ENCODE data around the gene GALNTL6.

Gene GALNTL6

GRCh38 chr4:173073939-173074500 is 1260.8 kb downstream of the GALNTL6 start:
- ChIA-PET POLR2A (no interaction called here), CTCF (no interaction called here)
- TF ChIP-seq PKNOX1 (IDR thresholded peaks at IDR 0.05) (no peak), FOXK2 (IDR thresholded peaks at IDR 0.05) (no peak), CTBP1 (IDR thresholded peaks at IDR 0.05; ENCODE audit: borderline replicate concordance) (no peak), L3MBTL2 (conservative IDR thresholded peaks at IDR 0.05) (no peak), FOXM1 (IDR thresholded peaks at IDR 0.05; ENCODE audit: borderline replicate concordance) (no peak), NFRKB (IDR thresholded peaks at IDR 0.05) (no peak), BHLHE40 (IDR thresholded peaks at IDR 0.05; ENCODE audit: borderline replicate concordance) (no peak), SP1 (IDR thresholded peaks at IDR 0.05) (no peak), FOXA1 (IDR thresholded peaks at IDR 0.05) (no peak), SUZ12 (IDR thresholded peaks at IDR 0.05) (no peak), TARDBP (IDR thresholded peaks at IDR 0.05) (no peak)
- no peak for DNase-seq (ENCODE audit: extremely low spot score)

- TF ChIP-seq SP1 (IDR thresholded peaks at IDR 0.05) (no peak), ZNF384 (IDR thresholded peaks at IDR 0.05) (no peak), FOXM1 (IDR thresholded peaks at IDR 0.05; ENCODE audit: borderline replicate concordance) (no peak), ARNT (IDR thresholded peaks at IDR 0.05) (no peak), L3MBTL2 (conservative IDR thresholded peaks at IDR 0.05) (no peak)
- ChIA-PET CTCF (no interaction called here), POLR2A (no interaction called here)
- no peak for DNase-seq (ENCODE audit: extremely low spot score)
Observed at GRCh38 chr4:173074501-173074946, 1261.3 kb downstream of the GALNTL6 start.

- no peak for DNase-seq (ENCODE audit: extremely low spot score)
- no peak for TF ChIP-seq FOXA1 (IDR thresholded peaks at IDR 0.05)
- no peak for TF ChIP-seq ELF4 (IDR thresholded peaks at IDR 0.05)
- TF ChIP-seq ZNF384 (IDR thresholded peaks at IDR 0.05) = no peak
- no peak for TF ChIP-seq BHLHE40 (IDR thresholded peaks at IDR 0.05; ENCODE audit: borderline replicate concordance)
- TF ChIP-seq LEF1 (IDR thresholded peaks at IDR 0.05; ENCODE audit: borderline replicate concordance) = no peak
- no peak for TF ChIP-seq L3MBTL2 (conservative IDR thresholded peaks at IDR 0.05)
- no peak for TF ChIP-seq PKNOX1 (IDR thresholded peaks at IDR 0.05)
- TF ChIP-seq CTBP1 (IDR thresholded peaks at IDR 0.05; ENCODE audit: borderline replicate concordance) = no peak
- CTCF ChIA-PET = no interaction called here
- POLR2A ChIA-PET = no interaction called here
Observed at GRCh38 chr4:173076903-173077634, 1263.9 kb downstream of the GALNTL6 start.

- ChIA-PET CTCF (no interaction called here), POLR2A (no interaction called here)
- no peak for DNase-seq (ENCODE audit: extremely low spot score)
- TF ChIP-seq TARDBP (IDR thresholded peaks at IDR 0.05) = no peak
- TF ChIP-seq LEF1 (IDR thresholded peaks at IDR 0.05; ENCODE audit: borderline replicate concordance) = no peak
- no peak for TF ChIP-seq FOXK2 (IDR thresholded peaks at IDR 0.05)
- TF ChIP-seq BHLHE40 (IDR thresholded peaks at IDR 0.05; ENCODE audit: borderline replicate concordance) = no peak
- TF ChIP-seq ELF4 (IDR thresholded peaks at IDR 0.05) = no peak
- no peak for TF ChIP-seq CTBP1 (IDR thresholded peaks at IDR 0.05; ENCODE audit: borderline replicate concordance)
- TF ChIP-seq HDGF (IDR thresholded peaks at IDR 0.05; ENCODE audit: borderline replicate concordance) = no peak
Observed at GRCh38 chr4:173088144-173088543, 1274.9 kb downstream of the GALNTL6 start.
